ENCODE measurements around the gene DOCK2.

DNA sequence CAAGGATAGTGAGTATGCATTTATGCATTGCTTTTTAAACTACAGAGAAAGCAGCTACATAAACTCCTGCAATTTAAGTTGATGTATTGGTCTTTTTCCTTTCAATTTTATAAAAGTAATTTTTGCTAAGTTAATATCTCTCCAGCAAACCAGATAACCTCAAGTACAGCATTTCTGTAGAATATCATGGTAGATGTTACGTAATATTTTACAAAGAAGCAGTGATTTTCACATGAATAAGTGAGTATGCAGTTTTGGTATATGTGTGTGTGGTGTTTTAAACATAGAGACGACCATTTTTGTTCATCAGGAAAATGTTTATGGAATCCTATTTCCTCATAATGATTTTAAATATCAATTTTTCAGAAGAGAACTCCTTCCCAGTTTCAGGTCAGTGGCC is 224.4 kb downstream of the DOCK2 start:
- TF ChIP-seq, protein P1, sequence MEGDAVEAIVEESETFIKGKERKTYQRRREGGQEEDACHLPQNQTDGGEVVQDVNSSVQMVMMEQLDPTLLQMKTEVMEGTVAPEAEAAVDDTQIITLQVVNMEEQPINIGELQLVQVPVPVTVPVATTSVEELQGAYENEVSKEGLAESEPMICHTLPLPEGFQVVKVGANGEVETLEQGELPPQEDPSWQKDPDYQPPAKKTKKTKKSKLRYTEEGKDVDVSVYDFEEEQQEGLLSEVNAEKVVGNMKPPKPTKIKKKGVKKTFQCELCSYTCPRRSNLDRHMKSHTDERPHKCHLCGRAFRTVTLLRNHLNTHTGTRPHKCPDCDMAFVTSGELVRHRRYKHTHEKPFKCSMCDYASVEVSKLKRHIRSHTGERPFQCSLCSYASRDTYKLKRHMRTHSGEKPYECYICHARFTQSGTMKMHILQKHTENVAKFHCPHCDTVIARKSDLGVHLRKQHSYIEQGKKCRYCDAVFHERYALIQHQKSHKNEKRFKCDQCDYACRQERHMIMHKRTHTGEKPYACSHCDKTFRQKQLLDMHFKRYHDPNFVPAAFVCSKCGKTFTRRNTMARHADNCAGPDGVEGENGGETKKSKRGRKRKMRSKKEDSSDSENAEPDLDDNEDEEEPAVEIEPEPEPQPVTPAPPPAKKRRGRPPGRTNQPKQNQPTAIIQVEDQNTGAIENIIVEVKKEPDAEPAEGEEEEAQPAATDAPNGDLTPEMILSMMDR (conservative IDR thresholded peaks at IDR 0.05): no peak
- no peak for TF ChIP-seq ZFX (IDR thresholded peaks at IDR 0.05)
